NCI-H1930 (cell line): Measurements from ENCODE around the gene BTBD16.

Source experiments
- DNase-seq, 2 experiments: peaks; one replicate each; lab custom pipeline; 2025; lab: John Stamatoyannopoulos, UW

The BTBD16 gene

DNA sequence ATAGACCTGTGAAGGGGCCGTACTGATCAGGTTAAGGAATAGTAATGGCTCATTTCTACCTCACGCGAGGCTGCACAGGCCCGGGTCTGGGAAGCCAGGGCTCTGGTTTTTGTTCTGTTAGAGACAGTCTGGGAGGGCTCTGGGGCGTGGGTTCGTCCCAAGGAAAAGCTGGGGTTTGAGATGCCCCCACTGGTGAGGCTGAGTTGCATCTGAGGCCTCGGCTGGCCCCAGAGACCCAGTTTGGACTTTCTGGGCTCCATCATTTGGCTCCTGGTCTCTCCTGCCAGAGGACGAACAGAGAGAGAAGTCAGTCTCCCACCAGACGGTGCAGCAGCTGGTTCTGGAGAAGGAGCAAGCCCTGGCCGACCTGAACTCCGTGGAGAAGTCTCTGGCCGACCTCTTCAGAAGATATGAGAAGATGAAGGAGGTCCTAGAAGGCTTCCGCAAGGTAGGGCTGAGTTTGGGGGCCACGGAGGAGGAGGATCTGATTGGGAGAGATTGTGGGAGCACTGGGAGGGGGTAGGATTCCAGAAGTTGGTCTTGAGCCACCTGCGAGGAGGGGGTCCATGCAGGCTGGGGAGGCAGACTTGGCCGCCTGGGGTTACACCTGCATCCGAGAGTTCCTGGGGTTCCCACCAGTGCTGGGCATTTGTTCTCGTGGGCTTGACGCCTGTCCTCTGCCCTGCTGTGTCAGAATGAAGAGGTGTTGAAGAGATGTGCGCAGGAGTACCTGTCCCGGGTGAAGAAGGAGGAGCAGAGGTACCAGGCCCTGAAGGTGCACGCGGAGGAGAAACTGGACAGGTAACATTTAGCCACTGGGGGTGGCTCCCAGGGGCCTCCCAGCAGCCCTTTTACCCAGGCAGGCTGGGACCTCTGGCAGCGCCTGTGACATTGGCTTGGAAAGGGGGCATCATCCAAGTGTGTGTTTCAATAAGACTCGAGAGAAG lies 22.5 kb upstream of the BTBD16 start:
- DNase-seq = no peak

DNA sequence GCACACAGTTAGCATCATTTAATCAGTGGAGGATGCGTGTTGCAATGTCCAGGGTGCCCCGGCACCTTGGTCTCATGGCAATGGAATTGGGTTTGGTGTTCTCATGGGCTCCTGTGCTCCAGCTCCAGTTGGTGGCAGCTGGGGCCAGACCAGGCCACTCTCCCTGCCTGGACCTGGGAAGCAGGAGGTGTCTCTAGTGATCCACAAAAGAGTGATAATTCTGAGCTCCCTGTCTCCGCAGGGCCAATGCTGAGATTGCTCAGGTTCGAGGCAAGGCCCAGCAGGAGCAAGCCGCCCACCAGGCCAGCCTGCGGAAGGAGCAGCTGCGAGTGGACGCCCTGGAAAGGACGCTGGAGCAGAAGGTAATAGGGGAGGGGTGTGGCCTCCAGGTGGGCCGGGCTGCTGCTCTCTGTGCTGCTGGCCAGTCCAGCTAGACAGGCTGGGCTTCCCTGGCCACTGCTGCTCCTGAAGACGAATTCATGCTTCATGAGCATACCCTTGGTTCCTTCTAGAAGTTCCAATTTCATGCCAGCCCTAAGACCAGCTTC lies 21.7 kb upstream of the BTBD16 start:
- no peak for DNase-seq

DNA sequence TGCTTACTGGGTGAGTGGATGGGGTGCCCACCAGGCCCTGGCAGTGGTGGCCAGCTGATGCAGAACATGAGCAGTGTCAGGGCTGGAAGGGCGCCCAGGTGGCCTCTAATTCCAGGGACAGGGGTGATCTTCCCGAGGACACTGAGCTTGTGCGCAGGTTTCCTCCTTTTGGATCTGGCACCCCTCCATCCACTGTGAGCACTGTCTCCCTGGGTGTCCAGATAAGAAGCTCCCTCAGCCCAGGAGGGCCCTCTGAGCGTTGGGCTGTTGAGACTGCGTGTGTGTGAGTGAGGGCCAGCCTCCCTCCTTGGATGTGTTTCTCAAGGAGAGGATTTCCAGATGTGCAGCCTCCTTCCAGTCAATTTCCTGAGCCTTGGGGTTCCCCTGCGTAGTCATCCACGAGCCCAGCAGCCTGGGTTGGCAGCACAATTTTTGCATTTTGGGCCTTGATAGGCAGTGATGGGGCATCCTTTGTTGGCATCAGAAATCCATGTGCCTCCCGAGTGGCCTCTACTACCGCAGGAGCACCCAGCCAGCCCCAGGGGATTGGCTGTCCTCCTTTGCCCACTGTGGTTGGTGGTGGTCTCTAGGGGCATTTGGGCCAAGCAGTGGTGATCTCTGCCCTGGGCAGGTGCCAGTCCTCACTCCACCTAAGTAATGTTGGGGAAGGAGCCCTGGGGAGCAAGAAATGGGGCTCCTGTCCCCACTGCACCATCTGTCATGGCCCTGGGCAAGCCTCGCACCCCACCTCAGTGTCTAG lies 20.9 kb upstream of the BTBD16 start:
- no peak for DNase-seq

DNA sequence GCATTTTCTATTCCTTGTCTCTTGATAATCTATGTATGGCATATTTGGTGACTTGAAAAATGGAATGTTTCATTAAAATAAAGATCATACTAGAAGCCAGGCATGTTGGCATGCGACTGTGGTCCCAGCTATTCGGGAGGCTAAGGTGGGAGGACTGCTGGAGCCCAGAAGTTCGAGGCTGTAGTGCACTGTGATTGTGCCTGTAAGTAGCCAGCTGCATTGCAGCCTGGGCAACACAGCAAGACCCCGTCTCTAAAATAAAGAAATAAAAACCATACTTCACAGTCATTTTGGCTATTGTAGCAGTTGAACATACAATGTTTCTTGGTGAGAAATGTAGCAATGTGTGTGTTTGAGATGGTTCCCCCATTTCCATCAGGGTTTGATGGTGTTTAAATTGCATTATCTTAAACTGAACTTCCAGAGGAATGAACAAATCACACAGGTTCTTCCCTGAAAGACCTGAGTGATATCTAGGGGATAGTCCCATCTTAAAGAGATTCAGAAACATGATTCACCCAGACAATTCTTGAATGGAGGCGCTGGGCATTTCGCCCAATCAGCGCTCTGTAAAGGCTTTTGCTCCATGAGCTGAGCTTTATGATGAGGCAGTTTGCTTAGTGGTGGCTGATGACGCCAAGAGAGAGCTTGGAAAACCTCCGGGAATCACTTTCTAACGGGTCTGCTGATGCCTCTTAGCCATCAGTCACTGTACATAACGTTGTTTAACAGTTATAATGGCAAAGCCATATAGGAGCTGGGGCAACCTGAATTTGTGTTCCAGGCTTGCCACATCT lies 19.4 kb upstream of the BTBD16 start:
- DNase-seq = no peak

DNA sequence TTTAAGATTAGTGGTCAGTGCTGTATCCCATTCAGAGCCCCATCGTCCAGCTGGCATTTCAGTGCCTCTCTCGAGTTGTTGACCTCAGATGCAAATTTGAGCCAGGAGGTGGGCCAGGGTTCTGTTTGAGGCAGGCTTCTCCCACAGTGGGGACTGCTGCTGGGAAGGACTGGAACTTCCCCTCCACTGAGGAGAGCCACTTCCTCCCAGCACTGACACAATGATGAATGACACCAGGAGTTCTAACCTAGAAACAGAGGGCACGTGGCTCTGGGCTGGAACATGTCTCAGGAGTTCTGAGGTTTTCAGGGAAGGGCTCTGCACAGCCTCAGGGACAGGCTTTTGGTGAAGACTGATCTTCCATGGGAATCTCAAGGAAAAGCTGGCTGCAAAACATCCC lies 18.3 kb upstream of the BTBD16 start:
- DNase-seq = no peak

DNA sequence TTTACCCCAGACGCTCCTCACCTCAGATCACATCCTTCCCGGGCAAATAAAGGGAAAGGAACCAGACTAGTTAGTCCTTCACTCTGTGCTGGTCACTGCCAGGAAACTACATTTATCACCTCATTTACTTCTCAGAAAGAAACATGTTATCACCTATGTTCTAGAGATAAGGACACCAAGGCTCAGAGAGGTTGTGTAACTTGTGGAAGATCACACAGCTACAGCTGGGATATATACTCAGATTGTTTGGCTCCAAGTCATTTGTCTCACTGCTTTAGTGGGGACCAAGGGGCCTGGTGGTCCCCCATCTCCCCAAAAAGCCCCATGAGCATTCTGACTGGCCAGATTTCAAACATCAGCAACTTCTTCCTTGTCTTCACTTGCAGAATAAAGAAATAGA lies 17.5 kb upstream of the BTBD16 start:
- no peak for DNase-seq

DNA sequence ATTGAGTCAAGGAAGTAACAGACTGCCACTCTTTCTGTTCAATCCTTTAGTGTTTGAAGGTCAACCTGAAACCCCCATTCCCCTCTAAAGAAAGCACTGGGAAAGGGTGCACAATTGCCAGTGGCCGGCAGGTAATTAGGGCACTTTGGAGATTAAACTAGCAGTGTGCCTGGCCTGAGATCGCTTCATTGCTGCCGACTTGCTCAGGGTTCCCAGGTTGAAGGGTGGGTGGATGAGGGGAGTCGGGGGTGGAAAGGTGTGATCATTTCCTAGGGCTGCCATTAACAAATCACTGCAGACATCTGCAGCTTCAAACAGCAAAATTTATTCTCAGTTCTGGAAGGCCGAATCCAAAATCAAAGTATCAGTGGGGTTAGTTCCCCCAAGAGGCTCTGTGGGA lies 16.3 kb upstream of the BTBD16 start:
- no peak for DNase-seq

DNA sequence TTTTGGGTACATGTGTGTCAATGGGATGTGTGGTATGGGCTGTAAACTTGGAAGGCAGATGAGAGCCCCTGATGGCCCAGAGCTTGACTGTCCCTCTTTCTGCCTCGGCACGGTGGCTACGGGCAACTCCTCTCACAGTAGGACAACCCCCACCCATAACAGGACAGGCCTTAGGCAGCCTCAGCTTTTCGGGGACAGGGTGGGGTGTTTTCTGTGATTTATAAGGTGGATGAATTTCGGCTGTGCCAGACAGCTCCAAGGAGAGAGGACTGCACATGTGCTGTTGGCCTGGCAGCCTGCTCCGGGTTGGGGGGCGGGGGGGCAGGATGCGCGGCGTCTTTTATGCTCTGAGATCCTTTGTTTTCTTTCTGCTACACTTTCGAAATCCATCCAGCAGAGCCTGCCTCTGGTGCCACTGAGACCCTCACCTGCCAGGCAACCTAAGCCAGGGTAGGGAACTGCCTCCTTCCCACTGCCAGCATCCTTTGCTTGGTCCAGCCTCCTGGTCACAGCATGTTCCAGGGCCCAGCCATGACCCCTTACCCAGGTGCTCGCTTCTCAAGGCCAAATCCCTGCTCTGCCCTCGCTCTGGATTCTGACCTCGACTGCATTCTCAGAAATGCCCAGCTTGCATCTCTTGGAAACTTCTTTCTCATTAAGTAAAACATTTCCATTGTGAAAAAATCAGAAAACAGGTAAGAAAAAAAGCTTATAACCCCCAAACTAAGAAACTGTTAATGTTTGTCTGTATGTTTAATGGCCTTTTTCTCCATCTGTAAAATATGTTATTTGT lies 15.4 kb upstream of the BTBD16 start:
- no peak for DNase-seq

DNA sequence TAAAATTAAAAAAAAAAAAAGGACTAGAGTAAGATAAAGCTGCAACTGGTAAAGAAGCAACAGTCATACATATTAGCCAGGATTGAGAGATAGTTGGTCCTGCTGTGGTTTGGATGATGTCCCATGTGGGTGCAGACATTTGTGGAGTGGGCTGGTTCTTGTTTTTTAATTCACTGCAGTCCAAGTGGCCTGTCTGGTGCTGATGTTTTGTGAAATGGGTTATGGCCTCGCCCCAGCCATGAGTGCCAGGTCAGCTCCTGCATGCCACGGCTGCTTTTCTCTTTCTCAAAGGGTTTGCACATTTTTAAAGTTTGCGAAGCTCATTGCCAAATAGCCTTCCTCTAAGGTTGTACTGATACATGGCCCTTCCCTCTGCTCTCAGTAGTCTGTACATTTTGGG lies 14.1 kb upstream of the BTBD16 start:
- no peak for DNase-seq

DNA sequence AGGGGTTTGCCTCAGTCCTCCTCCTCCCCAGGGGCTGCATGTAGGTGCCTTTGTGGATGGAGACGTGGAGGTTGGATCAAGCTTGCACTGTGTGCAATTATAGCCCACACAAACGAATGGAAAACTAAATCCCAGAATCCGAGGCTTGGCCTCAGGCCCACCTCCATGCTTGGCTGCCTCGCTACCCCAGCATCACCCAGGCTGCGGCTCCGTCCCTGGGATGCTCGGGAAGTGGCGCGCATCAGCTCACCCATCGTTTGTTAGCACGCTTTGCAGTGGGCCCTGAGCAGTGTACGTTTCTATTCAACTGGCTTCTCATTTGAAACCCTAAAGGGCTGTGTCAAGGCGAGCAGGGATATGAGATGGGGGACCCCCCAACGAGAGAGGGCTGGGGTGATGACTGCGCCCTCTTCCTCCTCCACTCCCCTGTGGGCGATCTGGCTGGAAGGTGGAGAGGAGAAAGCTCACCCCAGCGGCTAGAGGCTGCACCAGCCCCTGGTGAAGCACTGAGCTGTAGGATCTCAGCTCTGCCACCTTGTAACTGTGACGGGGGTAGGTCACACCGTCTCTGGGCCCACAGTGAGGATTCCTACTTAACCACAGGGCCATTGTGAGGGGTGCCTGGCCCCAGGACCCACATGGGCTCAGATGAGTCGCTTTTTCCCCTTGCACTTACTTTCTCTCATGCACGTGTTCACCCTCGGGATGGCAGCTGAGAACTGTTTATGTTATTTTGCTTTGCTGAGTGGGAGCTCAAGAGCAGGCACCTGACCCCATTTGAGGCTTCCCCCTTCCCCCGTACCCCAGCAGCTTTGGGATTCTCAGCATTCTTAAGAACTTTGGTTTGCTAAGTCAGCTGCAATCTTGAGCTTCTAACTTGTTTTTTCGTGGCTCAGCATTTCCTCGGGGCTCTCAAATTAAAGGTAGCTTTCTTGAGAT lies 12.7 kb upstream of the BTBD16 start:
- DNase-seq = no peak

DNA sequence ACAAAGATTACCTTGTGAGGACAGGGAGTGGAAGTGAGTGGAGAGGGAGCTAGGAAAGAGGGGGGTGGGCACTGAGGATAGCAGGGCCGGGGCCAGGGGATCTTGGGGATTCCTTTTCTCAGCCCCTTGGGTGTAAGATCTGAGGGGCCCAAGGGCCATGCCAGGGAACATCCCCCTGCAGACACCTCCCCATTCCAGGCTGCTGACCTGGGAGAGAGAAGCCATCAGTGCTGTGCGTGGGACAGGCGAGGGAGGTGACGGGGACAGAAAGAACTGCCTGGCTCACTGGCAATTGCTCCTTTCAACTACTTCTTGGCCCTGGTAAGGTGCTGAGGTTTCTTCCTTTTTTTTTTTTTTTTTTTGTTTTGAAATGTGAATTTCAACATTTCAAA lies 12.0 kb upstream of the BTBD16 start:
- no peak for DNase-seq

DNA sequence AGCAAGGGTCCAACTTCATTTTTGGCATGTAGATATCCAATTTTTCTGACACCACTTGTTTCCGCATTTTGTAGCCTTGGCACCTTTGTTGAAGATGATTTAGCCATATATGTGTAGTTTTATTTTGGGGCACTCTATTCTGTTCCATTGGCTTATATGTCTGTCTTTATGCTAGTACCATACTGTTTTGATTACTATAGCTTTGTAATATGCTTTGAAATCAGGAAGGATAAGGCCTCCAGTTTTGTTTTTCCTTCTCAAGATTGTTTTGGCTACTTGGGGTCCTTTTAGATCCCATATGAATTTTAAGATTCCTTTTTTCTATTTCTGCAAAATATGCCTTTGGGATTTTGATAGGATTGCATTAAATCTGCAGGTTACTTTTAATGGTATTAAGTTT lies 9.5 kb upstream of the BTBD16 start:
- no peak for DNase-seq

DNA sequence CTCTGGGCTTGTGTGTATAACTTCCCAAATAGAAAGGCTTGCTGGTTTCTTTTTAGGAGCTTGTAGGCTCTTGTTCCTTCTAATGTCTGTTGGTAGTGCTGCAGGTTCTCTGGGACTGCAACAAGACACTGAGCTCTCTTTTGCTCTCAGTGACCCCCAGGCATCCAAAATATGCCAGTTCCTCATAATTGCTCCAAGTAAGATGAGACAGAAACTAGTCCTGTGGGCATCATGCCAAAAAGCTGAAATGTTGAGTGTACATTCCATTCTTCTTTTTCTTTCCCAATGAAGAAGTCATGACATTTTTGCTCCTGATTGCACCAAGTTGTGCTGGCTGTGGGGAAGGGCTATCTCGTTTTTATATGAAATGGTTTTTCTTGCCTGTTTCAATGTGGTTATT lies 7.1 kb upstream of the BTBD16 start:
- DNase-seq = no peak

DNA sequence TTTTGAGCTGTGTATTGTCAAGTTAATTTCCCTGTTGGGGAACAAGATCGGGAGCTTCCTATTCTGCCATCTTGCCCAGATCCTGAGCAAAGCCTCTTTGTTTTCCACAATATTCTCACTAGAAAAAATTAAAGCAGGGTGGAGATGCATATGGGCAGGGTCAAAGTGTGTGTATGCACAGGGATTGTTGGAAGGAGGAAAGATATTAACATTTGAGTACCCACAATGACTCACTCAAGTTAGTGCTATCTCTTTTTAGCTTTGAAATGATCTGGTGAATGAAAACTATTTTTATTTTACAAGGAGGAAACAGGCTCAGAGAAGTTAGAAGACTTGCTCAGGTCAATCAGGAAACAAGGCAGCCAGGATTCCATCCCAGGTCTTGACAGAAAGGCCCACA lies 6.7 kb upstream of the BTBD16 start:
- no peak for DNase-seq

DNA sequence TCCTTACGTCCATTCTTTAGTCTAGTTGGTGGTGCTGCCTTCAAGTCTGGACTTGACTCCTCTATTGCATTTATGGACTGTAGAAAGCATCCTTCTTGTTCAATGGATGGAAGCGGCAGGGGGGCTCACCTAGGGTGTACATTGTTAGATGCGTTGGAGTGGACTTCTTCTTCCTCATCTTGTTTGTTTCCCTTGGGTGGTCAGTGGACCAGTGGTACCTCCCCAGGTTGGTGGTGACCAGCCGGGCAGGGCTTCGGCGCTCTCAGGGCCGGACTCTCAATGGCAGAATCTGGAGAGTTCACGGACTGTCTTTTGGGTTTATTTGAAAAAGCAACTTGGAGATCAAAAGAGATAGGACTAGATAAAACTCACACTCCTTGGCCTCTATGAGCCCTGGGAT lies 6.2 kb upstream of the BTBD16 start:
- no peak for DNase-seq

DNA sequence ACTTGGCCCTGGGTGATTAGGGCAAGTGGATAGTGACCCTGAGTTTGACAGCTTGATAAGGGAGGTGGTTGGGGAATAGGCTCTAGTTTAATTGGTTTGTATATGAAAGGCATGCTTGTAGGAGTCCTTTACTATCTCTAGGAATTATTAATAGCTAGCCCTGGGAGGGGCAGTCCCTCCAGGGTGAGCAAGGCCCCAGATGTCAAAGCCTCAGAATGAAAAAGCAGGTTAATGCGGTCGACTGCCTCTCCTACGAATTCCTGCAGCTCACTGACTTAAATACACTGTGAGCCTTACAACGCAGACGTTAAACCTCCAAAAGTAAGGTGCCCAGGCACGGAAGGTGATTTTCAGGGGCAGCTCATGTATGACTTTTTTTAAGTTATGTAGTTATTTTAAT lies 5.2 kb upstream of the BTBD16 start:
- no peak for DNase-seq

DNA sequence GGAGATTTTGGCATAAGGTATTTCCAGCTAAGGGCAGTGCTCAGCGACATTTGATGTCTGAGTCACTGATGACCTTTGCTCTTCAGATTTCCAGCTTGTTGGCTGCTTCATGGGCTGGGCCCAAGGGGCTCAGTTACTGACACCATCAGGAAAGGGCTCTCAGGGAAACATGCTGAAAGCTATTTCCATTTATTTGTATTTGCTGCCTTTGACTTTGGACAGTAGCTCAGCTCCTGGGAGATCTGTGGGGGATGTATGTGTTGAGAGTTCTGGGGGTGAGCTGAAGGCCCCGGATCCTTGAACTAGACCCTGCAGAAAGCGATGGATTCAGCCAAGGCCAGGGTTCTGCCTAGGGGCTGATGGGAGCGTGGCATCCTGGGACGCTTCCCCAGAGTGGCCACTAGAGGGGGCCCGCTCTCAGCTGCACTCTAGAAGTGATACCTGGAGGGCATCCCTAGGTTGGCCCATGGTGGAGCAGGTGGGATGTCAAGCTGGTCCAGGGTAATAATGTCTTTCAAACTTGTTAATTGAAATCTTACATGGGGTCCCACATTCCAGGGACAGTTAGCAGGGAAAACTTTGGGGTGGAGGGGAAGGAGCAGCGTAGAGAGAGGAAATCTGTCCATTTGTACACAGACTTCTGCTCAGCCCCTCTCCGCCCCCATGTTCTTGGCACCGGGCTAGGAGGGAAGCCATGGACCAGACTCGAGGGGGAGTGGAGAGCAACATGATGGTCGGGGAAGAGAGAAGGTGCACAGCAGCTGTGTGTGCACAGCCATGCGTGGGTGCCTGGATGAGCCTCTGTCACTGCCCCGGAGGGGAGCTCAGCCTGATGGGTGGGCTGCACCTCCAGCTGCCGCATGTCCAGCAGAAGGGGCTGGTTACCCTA lies 3.0 kb upstream of the BTBD16 start:
- DNase-seq = peak in 1 of 2 experiments; percentile 30

DNA sequence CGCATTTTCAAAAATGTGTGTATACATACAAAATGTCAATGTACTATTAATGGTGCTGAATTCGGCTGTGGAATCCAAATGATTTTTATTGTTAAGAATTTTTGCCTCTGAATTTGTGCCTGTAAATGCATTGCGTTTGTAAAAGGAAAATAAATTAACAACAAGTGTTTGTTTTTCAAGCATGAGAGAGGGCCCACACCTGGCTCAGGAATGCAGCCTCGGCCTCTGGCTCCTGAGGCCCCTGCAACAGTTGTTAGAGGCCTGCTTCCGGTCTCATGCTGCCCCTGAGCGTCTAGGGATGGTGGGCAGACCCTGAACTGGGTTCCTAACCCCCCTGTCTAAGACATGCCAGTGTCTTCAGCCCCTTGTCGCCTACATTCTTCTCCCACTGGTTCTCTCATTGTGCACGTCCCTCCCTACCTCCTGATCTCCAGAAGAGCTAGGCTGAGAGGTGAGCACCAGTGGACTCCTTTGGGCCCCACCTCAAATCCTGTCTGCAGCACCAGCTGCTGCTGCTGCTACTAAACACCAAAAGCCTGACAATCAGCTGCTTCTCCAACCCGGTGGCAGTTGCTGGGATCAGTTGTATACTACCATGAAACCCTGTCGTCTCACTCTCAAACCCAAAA lies 1.9 kb upstream of the BTBD16 start:
- DNase-seq = no peak
